NT2/D1 (cell line): ENCODE measurements around the gene ZDHHC22.

Experiments
- DNase-seq: peaks from one replicate; pipeline ENCODE4 v3.0.0-alpha.2; 2011; ENCODE audit warnings: low read depth, low spot score
- H3K27me3 ChIP-seq: 2 replicates; pipeline ENCODE4 v1.6.0; 2011; ENCODE audit warnings: mild to moderate bottlenecking; ENCODE audit not compliant: insufficient read length, insufficient read depth
- H3K36me3 ChIP-seq: 2 replicates; pipeline ENCODE4 v1.6.1; 2011; ENCODE audit warnings: mild to moderate bottlenecking, low read length, mixed read lengths; ENCODE audit not compliant: insufficient read depth, insufficient read length
- H3K4me1 ChIP-seq: 2 replicates; pipeline ENCODE4 v1.5.1; 2011; ENCODE audit not compliant: insufficient read depth, insufficient read length
- H3K4me3 ChIP-seq: 2 replicates; pipeline ENCODE4 v1.5.1; 2011; ENCODE audit warnings: low read depth; ENCODE audit not compliant: insufficient read length
- H3K9ac ChIP-seq: 2 replicates; pipeline ENCODE4 v1.6.0; 2011; ENCODE audit warnings: low read depth; ENCODE audit not compliant: insufficient read length
- H3K9me3 ChIP-seq: 2 replicates; pipeline ENCODE4 v1.5.1; 2011; ENCODE audit warnings: mild to moderate bottlenecking, low read length; ENCODE audit not compliant: insufficient read depth
- SUZ12 ChIP-seq: IDR thresholded peaks from 2 replicates; pipeline ENCODE4 v1.6.1; 2011; ENCODE audit not compliant: insufficient read length, insufficient read depth; ENCODE audit errors: extremely low read depth
- YY1 ChIP-seq: IDR thresholded peaks from 2 replicates; pipeline ENCODE4 v1.6.1; 2011; ENCODE audit not compliant: insufficient read length, insufficient read depth
- ZNF274 ChIP-seq: IDR thresholded peaks from 2 replicates; pipeline ENCODE4 v1.6.1; 2011; ENCODE audit warnings: mild to moderate bottlenecking, low read depth, low read length

Gene ZDHHC22

DNA sequence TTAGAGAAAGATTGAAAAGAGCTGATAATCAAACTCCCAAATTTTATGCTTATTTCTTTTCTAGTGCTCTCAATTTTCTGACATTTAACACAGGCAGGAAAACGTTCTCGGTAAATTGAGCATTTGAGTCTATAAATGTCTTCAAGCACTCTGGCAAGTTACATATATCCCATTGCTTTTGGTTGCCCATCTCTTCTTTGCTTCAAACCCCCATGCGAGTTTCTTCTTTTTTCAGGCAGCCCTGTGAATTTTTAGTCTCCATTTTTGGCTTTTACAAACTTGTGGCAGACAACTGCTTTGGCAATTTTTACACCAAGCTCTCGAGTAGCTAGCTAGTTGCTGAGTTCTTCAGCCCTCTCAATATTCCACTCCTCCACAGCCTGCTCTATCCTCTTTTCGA is 31.3 kb upstream of the ZDHHC22 start:
- peaks cover 20% of the 10 kb centered on the region for H3K9me3 ChIP-seq
- no peak for DNase-seq
- H3K36me3 ChIP-seq: no peaks in the 10 kb centered on the region
- no peaks in the 10 kb centered on the region for H3K27me3 ChIP-seq
- H3K4me1 ChIP-seq: no peaks in the 10 kb centered on the region
- H3K9ac ChIP-seq: no peak overlapping the region
- no peak for TF ChIP-seq ZNF274
- TF ChIP-seq SUZ12: no peak
- TF ChIP-seq YY1: no peak
- H3K4me3 ChIP-seq: no peak overlapping the region

DNA sequence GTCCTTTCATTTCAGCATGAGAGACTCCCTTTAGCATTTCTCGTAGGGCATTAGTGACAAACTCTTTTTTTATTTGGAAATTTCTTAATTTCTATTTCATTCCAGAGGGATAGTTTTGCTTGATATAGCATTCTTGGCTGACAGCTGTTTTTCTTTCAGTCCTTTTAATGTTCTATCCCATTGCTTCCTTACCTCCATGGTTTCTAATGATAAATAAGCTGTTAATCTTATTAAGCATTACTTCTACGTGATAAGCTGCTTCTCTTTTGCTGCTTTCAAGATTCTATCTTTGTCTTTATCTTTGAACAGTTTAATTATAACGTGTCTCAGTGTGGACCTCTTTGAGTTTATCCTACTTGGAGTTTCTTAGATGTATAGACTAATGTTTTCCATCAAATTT is 28.5 kb upstream of the ZDHHC22 start:
- Histone ChIP-seq H3K27me3 (no peaks in the 10 kb centered on the region), H3K4me3 (no peak overlapping the region), H3K36me3 (no peaks in the 10 kb centered on the region), H3K9ac (no peak overlapping the region), H3K4me1 (no peaks in the 10 kb centered on the region), H3K9me3 (peaks cover 20% of the 10 kb centered on the region)
- TF ChIP-seq YY1 (no peak), ZNF274 (no peak), SUZ12 (no peak)
- DNase-seq: no peak

DNA sequence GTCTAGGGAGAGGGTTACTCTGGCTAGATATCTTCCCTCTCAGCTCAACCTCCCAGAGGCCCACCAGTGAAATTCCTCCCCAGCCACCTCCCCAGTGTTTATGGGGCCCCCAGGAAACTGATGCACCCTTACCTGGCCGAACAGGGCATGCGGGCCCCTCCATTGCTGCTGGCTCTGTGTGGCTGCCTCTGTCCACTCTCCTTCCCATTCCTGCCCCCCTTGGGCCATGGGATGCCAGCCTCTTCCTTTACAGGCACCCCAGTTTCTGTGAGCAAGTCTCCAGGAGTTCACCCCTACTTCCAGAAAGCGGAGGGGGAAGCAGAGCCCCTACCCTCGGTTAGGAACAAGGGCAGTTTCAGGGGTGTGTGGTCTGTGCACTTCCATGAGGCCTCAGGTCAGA is 19.4 kb upstream of the ZDHHC22 start:
- TF ChIP-seq YY1 (no peak), SUZ12 (no peak), ZNF274 (no peak)
- Histone ChIP-seq H3K36me3 (no peaks in the 10 kb centered on the region), H3K27me3 (no peaks in the 10 kb centered on the region), H3K9ac (no peak overlapping the region), H3K4me3 (no peak overlapping the region), H3K4me1 (peaks cover 10% of the 10 kb centered on the region), H3K9me3 (no peaks in the 10 kb centered on the region)
- no peak for DNase-seq

DNA sequence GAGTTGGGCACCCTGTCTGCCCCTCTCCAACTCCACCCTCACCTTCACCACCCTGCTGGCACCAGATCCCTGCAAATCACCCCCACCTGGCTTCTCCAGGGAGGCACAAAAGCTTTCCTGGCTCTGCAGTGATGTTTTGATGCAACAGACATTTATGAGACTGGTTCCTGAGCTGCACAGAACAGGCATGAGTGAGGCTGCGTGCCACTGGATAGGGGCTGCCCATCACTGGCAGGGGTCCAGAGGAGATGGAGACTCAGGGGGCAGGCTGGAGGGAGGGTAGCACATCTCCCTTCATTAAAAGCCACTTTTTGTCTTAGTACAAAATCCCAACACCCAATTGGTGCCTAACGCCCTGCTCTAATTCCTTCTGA is 17.3 kb upstream of the ZDHHC22 start:
- peaks cover 13% of the 10 kb centered on the region for H3K4me1 ChIP-seq
- no peaks in the 10 kb centered on the region for H3K36me3 ChIP-seq
- no peaks in the 10 kb centered on the region for H3K27me3 ChIP-seq
- no peak overlapping the region for H3K4me3 ChIP-seq
- TF ChIP-seq ZNF274 (no peak), SUZ12 (no peak), YY1 (no peak)
- DNase-seq: no peak
- H3K9ac ChIP-seq: peak overlapping the region; percentile 39
- H3K9me3 ChIP-seq: no peaks in the 10 kb centered on the region

DNA sequence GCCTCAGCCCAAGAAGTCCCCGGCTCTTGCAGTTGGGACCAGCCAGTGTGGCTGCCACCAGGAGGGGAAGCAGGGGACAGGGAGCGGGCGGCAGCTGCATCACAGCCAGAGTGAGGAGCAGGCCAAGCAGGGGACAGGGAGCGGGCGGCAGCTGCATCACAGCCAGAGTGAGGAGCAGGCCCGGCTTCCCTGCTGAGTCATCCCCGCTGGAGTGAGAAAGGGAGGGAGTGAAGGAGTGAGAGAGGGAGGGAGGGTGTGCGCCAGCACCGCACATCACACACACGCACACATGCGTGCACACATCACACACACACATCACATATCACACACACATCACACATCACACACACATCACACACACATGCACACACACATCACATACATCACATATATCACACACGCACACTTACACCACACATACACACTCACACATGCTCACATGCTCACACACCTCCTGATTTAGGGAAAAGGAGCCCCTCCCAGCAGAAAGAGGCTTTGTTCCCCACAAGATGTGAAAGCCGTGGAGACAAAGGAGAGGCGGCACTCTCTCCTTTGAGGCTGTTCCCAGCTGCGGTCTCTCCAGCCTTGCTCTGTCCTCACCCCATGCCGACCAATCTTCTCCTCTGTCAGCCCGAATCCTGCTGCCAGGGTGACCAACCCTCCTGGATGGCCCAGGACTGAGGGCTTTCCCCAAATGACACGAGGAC is 16.7 kb upstream of the ZDHHC22 start:
- Histone ChIP-seq H3K36me3 (no peaks in the 10 kb centered on the region), H3K9ac (peak overlapping the region; percentile 56), H3K4me1 (peaks cover 13% of the 10 kb centered on the region), H3K27me3 (no peaks in the 10 kb centered on the region), H3K4me3 (no peak overlapping the region), H3K9me3 (no peaks in the 10 kb centered on the region)
- DNase-seq: no peak
- TF ChIP-seq YY1: no peak
- TF ChIP-seq SUZ12: no peak
- TF ChIP-seq ZNF274: no peak

DNA sequence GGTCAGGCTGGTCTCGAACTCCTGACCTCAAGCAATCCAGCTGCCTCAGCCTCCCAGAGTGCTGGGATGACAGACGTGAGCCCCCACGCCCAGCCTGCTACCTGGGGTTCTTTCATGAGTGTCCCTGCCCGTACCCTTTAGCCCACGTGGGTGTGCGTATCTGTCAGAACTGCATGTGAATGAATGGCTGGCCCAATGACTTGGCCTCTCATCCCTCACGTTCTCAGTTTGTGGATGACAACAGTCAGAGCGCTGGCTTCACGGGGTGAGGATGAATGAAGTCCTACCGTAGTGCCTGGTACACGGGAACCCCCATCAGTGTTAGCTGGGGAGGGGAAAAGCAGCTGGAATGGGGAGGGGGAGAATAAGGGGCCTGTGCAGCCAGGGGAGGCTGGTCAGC is 16.1 kb upstream of the ZDHHC22 start:
- no peaks in the 10 kb centered on the region for H3K9me3 ChIP-seq
- H3K9ac ChIP-seq: peak overlapping the region; percentile 56
- H3K4me1 ChIP-seq: peaks cover 13% of the 10 kb centered on the region
- no peaks in the 10 kb centered on the region for H3K27me3 ChIP-seq
- H3K4me3 ChIP-seq: no peak overlapping the region
- no peak for DNase-seq
- TF ChIP-seq YY1: no peak
- H3K36me3 ChIP-seq: no peaks in the 10 kb centered on the region

DNA sequence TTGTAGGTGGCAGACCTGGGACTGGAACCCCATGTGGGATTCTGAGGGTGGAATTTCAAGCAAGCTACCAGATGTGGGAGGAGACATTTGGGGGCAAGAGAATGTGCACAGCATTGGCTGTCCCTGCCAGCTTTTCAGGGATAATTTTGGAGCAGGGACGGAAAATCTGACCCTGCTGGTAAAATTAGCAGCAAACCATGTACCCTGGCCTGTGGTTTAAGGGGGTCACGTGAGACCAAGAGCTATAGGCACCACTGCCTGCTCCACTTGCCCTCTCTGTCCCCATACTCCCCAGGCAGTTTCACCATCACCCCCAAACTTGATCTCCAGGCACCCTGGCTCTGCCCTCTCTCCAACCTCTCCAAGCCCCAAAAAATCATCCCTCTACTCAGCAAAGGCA is 13.5 kb upstream of the ZDHHC22 start:
- Histone ChIP-seq H3K9ac (no peak overlapping the region), H3K4me3 (no peak overlapping the region), H3K4me1 (peaks cover 13% of the 10 kb centered on the region), H3K36me3 (no peaks in the 10 kb centered on the region), H3K27me3 (no peaks in the 10 kb centered on the region), H3K9me3 (no peaks in the 10 kb centered on the region)
- no peak for TF ChIP-seq SUZ12
- no peak for TF ChIP-seq YY1
- TF ChIP-seq ZNF274: no peak
- DNase-seq: no peak

DNA sequence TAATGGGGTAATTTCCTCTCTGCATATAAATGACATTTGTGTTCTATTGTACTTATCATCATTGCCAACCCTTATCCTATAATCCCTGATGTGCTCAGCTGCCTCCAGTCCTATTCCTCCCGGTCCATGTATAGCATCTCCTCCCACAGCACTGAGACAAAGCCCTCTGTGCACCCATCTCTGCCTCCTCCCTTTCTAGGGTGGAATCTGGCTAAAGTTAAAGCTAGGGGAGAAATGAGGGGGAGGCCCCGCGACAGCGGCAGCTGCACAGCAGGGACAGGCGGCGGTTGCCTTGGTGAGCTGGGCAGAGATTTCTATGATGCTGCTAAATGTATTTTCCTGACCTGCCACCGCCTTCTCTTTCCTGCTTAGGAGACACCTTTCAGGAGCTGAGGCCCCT is 12.8 kb upstream of the ZDHHC22 start:
- Histone ChIP-seq H3K9me3 (no peaks in the 10 kb centered on the region), H3K9ac (no peak overlapping the region), H3K36me3 (no peaks in the 10 kb centered on the region), H3K27me3 (no peaks in the 10 kb centered on the region), H3K4me1 (peaks cover 13% of the 10 kb centered on the region), H3K4me3 (no peak overlapping the region)
- TF ChIP-seq SUZ12: no peak
- no peak for TF ChIP-seq ZNF274
- no peak for TF ChIP-seq YY1
- DNase-seq: no peak
